Glomerular visceral epithelial cell (primary cell): ENCODE results near the gene TRIP13.
"Not testable (repeated sequence)": the region's sequence is repeated elsewhere in the genome, so short reads cannot be mapped to it uniquely, and the experiment has no call there.

Source experiments
- DNase-seq: peaks from one replicate; pipeline ENCODE4 v3.0.0-alpha.2; 2016; ENCODE audit errors: extremely low spot score

TRIP13 gene

GRCh38 chr5:872301-872700 is 20.4 kb upstream of the TRIP13 start:
- no peak for DNase-seq

GRCh38 chr5:873328-873727 is 19.4 kb upstream of the TRIP13 start:
- no peak for DNase-seq

GRCh38 chr5:875931-876330 is 16.8 kb upstream of the TRIP13 start:
- DNase-seq, result no peak

GRCh38 chr5:876398-877365 is 16.0 kb upstream of the TRIP13 start:
- no peak for DNase-seq

- no peak for DNase-seq
These were observed 14.6 kb upstream of the TRIP13 start for GRCh38 chr5:878125-878524.

- DNase-seq, result not testable (repeated sequence)
These were observed 14.0 kb upstream of the TRIP13 start for GRCh38 chr5:878677-879076.

- no peak for DNase-seq
These were observed 11.7 kb upstream of the TRIP13 start for GRCh38 chr5:880816-881550.

GRCh38 chr5:881551-881935 is 11.1 kb upstream of the TRIP13 start:
- DNase-seq, result no peak

- DNase-seq, result no peak
These were observed 10.2 kb upstream of the TRIP13 start for GRCh38 chr5:882253-883183.

GRCh38 chr5:883475-884181 is 9.1 kb upstream of the TRIP13 start:
- no peak for DNase-seq

GRCh38 chr5:884345-885126 is 8.1 kb upstream of the TRIP13 start:
- DNase-seq, result no peak

GRCh38 chr5:885127-885442 is 7.6 kb upstream of the TRIP13 start:
- DNase-seq, result no peak

- no peak for DNase-seq
These were observed 7.2 kb upstream of the TRIP13 start for GRCh38 chr5:885529-885928.

- DNase-seq, result no peak
These were observed 6.6 kb upstream of the TRIP13 start for GRCh38 chr5:886036-886435.

GRCh38 chr5:886716-887325 is 5.9 kb upstream of the TRIP13 start:
- DNase-seq, result no peak

- DNase-seq, result no peak
These were observed 4.6 kb upstream of the TRIP13 start for GRCh38 chr5:887947-888637.

- no peak for DNase-seq
These were observed 4.0 kb upstream of the TRIP13 start for GRCh38 chr5:888638-889035.

- no peak for DNase-seq
These were observed 3.5 kb upstream of the TRIP13 start for GRCh38 chr5:889075-889710.
